Stimulated activated CD4-positive, alpha-beta T cell treated with anti-CD3 and anti-CD28 coated beads, TNF-alpha, amount 100 ng/mL, for 1 hour (primary cell): ENCODE measurements around the gene PGRMC2.
A peak's percentile ranks its signal among the peaks of the same experiment; 100 is the strongest.

ENCODE experiments used
- DNase-seq, 3 donors: peaks; one replicate each; pipeline ENCODE4 v3.0.0-alpha.2; 2020; ENCODE audit warnings: low read depth in 3 of 3, low spot score in 1 of 3

The PGRMC2 gene, protein sequence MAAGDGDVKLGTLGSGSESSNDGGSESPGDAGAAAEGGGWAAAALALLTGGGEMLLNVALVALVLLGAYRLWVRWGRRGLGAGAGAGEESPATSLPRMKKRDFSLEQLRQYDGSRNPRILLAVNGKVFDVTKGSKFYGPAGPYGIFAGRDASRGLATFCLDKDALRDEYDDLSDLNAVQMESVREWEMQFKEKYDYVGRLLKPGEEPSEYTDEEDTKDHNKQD

DNA sequence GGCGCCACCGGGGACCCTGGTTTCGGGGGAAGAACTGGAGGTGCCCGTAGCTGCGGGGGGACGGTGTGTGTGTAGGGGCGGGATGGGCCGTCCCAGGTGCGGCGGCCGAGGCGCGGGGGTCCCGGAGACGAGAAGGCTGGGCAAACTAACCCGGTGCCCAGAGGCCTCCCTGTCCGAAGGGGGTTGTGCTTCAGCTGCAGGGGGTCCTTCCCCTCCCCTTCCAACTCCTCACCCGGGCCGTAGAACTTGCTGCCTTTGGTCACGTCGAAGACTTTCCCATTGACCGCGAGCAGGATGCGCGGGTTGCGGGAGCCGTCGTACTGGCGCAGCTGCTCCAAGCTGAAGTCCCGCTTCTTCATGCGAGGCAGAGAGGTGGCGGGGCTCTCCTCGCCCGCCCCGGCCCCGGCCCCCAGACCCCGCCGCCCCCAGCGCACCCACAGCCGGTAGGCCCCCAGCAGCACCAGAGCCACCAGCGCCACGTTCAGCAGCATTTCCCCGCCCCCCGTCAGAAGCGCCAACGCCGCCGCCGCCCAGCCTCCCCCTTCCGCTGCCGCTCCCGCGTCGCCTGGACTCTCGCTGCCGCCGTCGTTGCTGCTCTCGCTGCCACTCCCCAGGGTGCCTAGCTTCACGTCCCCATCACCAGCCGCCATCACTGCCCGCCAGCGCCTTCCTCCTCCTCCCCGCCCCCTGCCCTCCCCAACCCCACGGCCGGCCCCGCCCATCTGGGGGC is at the start of gene PGRMC2:
Gene PGRMC2 (minus strand): TSS at position 673 of the 730 bp plus-strand sequence. CDS start 23 bp downstream, at position 650.
- peak in 1 of 3 donors; percentile 1 for DNase-seq

DNA sequence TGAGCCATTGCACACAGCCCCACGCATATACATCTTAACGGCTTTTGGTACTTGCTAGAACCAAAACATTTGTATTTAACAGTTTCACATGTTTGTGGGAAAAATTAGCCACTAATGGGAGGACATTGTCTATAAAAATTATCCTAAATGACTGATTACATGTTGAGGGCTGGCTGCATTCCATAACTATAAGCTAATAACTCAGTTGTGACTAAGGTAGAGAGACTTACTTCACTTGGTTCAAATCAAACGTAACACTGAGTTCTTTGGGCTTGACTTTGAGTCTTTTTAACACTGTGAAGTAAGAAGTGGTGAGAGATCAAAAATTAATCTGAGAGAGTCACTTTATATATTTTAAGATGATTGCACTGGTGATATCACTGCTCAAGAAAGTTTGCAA is 47.9 kb upstream of the PGRMC2 start:
- no peak for DNase-seq

DNA sequence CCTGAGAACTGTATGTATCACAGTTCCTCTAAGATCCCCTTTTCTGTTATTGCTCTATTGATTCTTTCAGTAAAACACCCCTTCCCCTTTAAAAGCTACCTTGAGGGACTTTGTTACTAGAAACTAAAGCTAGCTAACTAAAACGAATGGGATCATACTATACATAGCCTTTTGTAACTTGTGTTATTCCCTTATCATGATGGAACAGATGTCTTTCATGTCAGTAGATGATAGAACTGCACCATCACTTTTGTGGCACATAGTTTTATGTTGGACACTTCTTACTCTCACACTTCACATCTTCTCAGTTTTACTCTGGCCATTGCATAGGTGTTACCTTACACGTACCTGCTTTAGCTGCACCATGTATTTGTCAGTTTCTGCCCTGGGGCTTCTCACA is 46.6 kb upstream of the PGRMC2 start:
- DNase-seq, result no peak

DNA sequence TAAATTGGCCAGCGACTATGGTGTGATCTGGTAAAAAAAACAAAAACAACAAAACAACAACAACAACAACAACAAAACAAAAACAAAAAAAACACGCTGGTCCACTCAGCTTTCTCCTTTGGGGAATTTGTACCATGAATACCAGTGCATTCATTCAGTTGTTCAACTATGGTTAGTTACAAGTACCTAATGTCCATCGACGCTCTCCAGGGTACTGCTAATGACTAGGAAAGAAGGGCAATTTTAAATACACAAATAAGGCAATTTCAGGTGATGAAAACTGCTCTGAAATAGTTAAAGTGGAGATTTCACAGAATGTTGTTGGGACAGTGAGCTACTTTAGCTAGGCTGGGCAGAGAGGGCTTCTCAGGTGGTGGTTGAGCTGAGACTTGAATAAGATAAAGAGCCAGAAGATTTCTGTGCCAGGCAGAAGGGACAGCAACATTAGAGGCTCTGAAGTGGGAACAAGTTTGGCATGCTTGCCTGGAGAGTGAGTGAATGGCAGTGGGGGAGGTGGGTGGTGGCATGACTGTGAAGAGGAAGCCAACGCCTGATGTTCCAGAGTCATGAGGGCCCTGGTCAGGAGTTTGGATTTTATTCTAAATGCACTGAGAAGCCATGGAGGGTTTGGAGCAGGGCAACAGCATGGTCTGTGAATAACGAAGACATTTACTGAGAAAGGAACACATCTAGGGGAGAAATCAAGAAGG is 45.9 kb upstream of the PGRMC2 start:
- no peak for DNase-seq

DNA sequence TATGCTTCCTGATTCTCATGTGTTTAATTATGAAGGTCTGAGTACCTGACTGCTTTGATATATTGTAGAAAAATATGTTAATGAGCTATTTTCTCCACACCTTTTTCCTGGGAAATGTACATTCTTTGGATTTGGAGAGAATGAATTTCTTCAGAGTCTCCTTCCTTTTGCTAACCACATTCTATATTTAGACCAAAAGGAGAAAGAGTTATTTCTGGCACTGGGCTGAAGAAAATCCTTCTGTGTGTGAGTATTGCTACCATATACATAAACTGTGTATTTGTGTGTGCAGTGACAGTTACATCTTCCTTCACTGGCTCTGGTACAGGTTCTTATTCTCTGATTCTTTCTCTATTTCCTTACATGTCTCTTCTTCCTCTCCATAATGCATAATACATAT is 44.5 kb upstream of the PGRMC2 start:
- DNase-seq, result no peak

DNA sequence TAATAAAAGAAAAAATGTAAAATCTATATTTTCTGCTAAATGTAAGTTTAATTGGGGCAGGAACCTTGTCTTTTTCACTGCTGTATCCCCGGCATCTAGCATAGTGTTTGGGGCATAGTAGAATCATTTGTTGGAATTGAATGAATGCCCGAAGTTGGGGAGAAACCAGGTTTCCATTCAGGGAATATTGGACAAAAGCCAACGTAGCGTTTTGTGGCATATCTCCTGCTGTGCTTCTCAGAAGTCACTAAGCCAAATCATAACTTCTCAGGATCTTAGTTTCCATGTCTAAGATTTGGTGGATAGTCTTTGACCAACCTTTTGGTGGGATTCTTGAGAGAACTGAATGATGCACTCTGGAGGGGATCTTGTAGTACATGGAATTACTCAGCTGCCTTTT is 42.0 kb upstream of the PGRMC2 start:
- no peak for DNase-seq

DNA sequence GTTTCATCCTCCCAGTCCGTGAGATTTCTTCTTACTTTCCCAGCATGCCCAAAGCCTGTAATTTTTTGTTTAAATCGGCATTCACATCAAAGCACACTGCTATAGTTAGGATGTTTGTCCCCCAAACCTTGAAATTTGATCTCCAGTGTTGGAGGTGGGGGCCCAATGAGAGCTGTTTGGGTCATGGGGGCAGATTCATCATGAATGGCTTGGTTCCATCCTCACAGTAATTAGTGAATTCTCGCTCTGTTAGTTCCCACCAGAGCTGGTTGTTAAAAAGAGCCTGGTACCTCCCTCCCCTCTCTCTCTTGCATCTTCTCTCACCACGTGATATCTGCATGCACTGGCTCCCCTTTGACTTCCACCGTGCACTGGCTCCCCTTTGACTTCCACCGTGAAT is 40.5 kb upstream of the PGRMC2 start:
- DNase-seq, result no peak

DNA sequence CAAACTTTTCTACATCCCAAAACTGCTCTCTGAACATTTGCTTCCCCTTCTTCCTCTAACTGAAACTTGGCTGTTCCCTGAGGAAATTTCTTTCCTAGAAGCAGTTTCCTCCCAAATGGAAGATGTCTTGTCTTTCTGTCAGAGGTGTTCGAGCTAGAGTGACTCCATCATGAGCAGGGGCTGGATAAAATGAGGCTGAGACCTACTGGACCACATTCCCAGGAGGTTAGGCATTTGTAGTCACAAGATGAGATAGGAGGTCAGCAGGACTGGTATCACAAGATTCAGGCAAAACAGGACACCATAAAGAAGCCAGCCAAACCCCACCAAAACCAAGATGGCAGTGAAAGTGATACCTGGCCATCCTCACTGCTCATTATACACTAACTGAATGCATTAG is 35.8 kb upstream of the PGRMC2 start:
- no peak for DNase-seq

DNA sequence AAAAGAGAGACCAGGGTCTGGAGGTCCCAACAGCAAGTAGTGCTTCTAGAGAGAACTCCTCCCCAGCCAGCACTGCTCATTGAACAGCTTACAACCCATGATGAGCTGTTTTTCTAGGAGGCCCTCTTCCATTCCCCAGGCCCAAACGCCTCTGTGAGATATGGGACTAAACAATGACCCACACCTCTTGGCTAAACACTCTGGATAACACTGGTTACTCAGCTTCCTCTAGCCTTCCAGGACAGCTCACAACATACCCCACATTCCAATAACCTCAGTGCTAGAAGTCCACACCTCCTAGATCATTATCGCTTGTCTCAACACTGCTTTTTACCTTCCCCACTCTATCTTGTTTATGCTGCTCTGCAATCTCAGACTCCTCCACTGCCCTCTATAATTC is 35.4 kb upstream of the PGRMC2 start:
- DNase-seq, result no peak

DNA sequence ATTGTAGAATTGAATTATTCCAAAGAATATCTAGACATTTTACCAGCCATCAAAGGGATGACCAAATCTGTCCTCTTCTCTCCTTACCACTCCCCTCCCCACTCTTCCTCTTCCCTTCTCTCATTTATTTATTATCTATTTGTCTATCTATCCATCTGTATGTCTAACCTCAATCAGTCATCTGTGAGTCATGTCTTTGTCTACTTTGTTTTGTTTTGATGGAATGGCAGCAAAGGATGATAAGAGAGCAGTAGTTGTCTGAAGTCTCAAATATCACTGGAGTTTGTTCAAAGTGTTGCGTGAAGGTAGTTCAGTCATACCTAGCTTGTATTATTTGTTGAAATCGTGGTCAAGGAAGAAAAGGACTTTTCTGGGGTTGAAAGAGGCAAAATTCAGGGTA is 34.7 kb upstream of the PGRMC2 start:
- no peak for DNase-seq

DNA sequence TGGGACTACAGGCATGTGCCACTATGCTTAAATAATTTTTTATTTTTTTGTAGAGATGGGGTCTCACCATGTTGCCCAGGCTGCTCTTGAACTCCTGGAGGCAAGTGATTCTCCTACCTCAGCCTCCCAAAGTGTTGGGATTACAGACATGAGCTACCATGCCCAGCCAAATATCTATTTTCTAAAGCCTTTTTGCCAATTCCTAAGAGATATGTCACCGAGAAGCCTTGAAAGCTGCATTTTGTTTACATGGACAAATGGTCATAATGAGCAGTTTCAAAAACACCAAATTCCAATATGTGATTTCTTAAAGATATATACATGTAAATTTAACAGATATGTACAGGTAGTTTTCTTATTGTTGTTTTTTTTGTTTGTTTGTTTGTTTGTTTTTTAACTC is 33.0 kb upstream of the PGRMC2 start:
- no peak for DNase-seq

DNA sequence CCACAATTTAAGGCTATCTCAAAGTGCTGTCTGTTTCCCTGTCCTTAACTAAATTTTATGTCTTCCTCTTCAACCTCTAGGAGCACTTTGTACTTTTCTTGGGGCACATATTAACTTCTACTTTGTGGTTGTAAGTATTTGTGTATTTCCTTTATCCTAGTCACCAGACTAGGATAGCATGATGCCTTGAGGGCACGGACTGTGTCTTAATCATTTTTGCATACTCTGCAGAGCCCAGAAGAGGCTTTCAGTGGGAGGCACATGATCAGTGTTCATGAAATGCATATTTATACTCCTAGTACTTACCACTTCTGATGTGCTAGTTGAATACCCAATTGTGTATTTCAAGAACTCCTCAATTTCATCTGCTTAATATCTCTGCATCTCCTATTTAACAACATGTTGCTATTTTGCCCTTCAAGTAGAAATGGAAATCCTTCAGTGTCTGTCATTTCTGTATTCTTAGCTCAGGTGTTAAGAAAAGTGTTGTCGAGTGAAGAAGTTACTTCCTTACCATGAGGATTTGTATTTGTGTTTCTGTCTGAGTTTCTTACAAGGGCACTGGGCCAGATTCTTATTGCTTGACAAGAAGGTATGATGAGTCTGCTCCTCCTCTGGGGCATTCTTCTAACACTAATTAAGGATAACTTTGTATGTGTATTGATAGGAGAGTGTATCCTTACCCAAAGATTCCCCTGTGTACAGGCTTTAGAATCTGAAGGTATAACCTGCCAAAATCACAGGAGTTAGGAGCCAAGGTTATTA is 28.3 kb upstream of the PGRMC2 start:
- no peak for DNase-seq

DNA sequence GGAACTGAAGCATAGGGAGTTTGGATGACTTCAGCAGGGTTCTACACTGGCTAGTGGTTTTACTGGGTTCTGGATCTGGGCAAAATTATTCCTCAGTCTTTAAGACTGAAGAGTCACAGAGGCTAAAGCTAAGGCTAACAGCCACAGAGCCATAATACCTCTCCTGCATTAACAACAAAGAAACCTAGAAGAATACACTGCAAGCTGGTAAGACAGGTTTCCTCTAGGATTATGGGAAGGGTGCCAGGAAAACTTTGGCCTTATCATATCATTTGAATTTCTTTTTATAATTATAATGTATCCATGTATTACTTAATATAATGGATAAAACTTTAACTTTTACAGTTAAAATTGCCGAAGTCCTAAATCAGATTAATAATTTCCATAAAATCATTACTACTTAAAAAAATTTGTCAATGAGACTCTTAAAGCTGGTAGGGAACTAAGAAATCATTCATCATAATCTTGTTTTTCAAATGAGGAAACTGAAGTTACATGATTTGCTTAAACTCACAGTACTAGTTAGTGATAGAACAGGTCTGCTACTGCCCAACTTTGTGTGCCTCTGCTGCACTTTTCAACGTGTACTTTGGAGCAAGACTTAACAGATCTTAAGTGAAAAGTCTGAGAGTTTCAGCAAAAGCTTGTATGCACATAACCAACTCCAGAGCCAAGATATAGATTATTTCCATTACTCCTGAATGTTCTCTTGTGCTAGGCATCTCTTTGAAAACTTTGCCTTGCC is 24.2 kb upstream of the PGRMC2 start:
- no peak for DNase-seq

DNA sequence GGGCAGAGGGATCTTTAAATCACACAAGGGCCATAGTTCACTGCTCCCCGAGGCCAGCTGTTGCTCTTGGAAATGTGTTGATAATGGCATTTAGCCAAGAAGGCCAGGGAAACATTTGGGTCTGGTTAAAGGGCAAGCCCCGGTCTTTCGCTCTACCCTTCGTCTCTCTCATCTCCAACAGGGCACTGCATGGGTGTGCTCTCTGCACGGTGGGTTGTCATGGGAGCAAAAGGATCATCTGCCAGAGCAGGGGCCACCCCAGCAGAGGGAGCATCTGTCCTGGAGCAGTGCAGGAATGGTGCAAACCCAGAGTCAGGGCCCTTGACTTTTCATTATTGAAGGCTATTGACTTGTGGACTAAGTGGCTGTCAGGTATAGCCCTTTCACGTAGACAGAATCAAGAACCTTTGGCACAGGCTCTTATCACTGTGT is 22.7 kb upstream of the PGRMC2 start:
- DNase-seq, result no peak

DNA sequence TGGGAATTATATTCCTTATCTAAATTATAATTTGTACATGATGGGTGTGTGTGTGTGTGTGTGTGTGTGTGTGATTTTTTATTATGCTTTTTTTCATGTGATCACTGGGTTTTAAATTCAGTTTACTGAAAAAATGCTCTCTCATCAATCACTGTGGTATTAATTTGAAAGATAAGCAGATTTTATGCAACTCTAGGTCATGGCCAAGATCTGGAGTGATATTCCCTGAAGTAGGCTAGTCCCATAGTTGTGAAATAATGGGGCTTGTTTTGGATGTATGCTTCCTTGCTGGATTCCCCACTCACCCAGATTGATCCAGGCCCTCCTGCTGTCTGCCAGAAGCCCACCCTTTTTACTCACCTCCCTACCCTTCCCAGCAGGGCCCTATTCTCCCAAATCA is 22.0 kb upstream of the PGRMC2 start:
- no peak for DNase-seq

DNA sequence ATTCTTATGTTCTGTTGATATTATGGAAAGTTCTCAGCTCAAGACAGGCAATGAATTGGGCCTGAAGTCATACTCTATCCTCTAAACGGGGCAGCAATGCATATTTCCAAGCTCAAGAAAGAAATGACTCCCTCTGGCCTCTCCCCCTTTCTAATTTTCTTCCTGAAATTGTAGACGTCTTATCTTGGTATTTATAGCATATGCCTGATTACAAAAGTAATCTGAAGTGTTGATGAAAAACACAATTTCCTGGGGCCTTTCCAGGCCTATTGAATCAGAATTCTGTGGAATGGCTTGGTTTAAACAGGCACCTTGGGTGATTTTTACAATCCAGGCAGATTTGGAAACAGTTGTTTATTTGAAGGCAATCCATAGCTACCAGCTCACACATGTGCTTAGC is 21.4 kb upstream of the PGRMC2 start:
- DNase-seq, result no peak

DNA sequence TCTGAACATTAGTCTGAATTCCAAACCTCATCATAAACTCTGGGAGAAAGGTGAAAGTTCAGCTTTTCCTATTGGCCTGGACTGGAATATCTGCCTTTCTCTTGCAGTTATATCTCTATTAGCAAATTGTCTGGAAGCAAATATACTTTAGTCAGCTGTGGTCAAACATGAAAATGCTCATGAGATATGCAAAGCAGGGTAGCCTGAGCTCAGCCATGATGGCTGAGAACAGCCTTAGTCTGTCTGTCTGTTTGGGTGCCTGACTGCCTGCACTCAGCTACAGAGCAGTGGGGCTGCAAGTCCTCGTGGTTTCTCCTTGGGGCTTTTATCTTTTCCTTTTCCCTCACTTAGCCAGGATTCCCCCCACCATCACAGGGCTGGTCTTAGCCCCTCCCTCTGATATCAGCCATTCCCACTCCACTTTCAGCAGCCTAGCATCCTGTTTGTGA is 19.5 kb upstream of the PGRMC2 start:
- no peak for DNase-seq

DNA sequence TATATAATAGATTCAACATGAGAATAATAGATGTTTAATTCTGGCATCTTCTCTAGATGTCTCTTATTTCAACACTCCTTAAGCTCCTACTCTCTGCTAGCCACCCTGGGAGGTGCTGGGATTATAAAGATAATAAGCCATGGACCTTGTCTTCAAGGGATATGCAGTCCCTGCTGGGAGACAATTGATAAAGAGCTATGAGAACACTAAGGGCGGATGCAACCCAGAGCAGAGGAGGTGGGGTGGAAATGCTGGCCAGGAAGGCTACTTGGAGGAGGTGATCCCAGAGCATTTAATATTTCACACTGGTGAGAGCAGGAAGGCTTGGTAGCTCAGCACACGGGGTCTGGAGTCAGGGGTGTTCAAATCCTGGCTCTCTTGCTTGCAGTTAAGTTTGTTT is 18.3 kb upstream of the PGRMC2 start:
- no peak for DNase-seq

DNA sequence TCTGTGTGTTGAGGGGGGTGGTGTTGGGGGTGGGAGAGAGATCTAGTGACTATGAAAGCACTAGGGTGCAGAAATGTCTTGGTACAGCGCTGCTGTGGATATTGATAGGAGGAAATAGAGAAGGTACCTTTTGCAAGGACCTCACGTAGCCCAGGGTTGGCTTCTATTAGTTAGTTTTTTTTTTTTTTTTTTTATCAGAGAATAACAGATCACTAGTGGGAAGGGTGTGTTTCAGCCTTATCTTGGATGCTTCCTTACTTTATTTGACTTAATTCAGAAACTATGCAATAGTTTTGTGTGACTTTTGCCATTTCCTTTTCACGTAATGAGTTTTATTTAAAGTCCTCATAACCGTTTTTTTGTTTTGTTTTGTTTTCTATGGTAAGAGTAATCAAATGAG is 16.4 kb upstream of the PGRMC2 start:
- DNase-seq, result no peak

DNA sequence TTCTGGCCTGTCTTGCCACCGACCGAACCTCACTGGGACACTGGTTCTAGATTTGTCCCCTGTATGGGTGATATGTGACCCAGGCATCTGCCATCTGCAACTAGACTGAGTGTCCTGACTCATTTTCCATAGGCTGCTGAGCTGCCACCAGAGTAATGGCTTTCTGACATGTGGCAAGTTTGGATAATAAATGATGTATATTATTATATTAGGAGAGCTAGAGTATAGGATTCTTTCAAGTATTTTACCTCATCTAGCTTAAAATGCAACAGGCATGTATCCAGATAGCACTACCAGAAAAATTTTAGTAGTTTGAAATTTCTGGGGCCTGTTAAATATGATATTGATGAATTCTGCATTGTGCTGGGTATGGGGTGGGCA is 15.8 kb upstream of the PGRMC2 start:
- no peak for DNase-seq

DNA sequence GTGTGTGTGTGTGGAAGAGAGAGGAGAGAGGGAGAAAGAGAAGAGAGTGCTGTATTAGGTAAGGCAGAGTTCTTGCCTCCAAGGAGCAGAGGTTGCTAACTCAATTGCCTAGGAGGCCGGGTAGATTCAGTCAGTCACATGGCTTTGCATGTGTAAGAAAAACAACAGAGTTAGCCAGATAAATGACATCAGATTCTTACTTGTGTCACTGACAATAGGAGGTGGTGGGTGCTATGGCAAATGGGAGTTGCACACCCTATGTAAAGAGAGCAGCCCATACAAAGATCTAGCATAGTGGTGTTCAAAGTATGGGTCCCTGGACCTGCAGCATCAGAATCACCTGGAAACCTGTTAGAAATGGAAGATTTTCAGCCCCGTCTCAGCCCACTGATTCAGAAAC is 14.4 kb upstream of the PGRMC2 start:
- DNase-seq, result no peak
